WI38 (cell line): ENCODE results near the gene DTWD1.
"Not testable (repeated sequence)": the region's sequence is repeated elsewhere in the genome, so short reads cannot be mapped to it uniquely, and the experiment has no call there.

Experiments used
- H3K4me3 ChIP-seq: 2 replicates; pipeline ENCODE4 v1.5.1; 2011; ENCODE audit warnings: low read depth, mild to moderate bottlenecking, control low read depth, low read length
- CTCF ChIP-seq: IDR thresholded peaks from 2 replicates; pipeline ENCODE4 v1.5.1; 2012; ENCODE audit warnings: low read depth, mild to moderate bottlenecking, control low read depth, low read length

DTWD1 gene

GRCh38 chr15:49620658-49621368, at the start of gene DTWD1, which contains the start of gene FAM227B:
Gene DTWD1 (plus strand): TSS chr15:49621048. CDS start chr15:49625168, 4,120 bp downstream.
Gene FAM227B (minus strand): TSS chr15:49620818. CDS start chr15:49615171, 5,647 bp downstream.
- no peak for TF ChIP-seq CTCF
- peak within 1 kb of the TSS; percentile 81 for H3K4me3 ChIP-seq

- no peak overlapping the region for H3K4me3 ChIP-seq
- TF ChIP-seq CTCF: no peak
Observed at GRCh38 chr15:49573421-49573820, 47.4 kb upstream of the DTWD1 start.

GRCh38 chr15:49589030-49589429, 31.8 kb upstream of the DTWD1 start:
- no peak overlapping the region for H3K4me3 ChIP-seq
- TF ChIP-seq CTCF: no peak

- not testable (repeated sequence) for H3K4me3 ChIP-seq
Observed at GRCh38 chr15:49592829-49593316, 28.0 kb upstream of the DTWD1 start.

GRCh38 chr15:49604625-49605409, 16.0 kb upstream of the DTWD1 start:
- H3K4me3 ChIP-seq: no peak overlapping the region
- TF ChIP-seq CTCF: no peak

- no peak for TF ChIP-seq CTCF
- H3K4me3 ChIP-seq: no peak overlapping the region
Observed at GRCh38 chr15:49605588-49605987, 15.3 kb upstream of the DTWD1 start.

- TF ChIP-seq CTCF: peak; percentile 25; the same call in 1 of the 2 replicates
- no peak overlapping the region for H3K4me3 ChIP-seq
Observed at GRCh38 chr15:49606594-49606993, 14.3 kb upstream of the DTWD1 start.
